Loucy (cell line): ENCODE measurements around the gene ALDH3A2.

ENCODE experiments used
- H2AFZ ChIP-seq: fragments of 200-600 bp; sonication (generic); 2 replicates; pipeline ENCODE4 v1.6.0; 2016; ENCODE audit warnings: antibody characterized with exemption, mild to moderate bottlenecking, low read length, moderate library complexity
- H3F3A ChIP-seq: fragments of 200-600 bp; 2 replicates; pipeline ENCODE4 v1.6.0; 2016; ENCODE audit warnings: antibody characterized with exemption, low read depth, mild to moderate bottlenecking
- H3K27me3 ChIP-seq: fragments of 200-600 bp; sonication (generic); 2 replicates; pipeline ENCODE4 v1.6.1; 2014; ENCODE audit warnings: low read length, mild to moderate bottlenecking; ENCODE audit not compliant: insufficient read depth, poor library complexity, severe bottlenecking
- H3K36me3 ChIP-seq: fragments of 200-600 bp; sonication (generic); 2 replicates; pipeline ENCODE4 v1.6.1; 2016; ENCODE audit warnings: low read length; ENCODE audit not compliant: insufficient read depth
- H3K4me1 ChIP-seq: fragments of 200-600 bp; sonication (generic); 2 replicates; pipeline ENCODE4 v1.5.1; 2014; ENCODE audit warnings: low read length, mild to moderate bottlenecking; ENCODE audit not compliant: insufficient read depth, poor library complexity, severe bottlenecking
- H3K4me2 ChIP-seq: fragments of 200-600 bp; sonication (generic); 2 replicates; pipeline ENCODE4 v1.6.0; 2014; ENCODE audit warnings: antibody characterized with exemption, low read length, low read depth, mild to moderate bottlenecking; ENCODE audit not compliant: poor library complexity, severe bottlenecking
- H3K4me3 ChIP-seq: fragments of 200-600 bp; sonication (generic); 2 replicates; pipeline ENCODE4 v1.5.1; 2014; ENCODE audit warnings: low read length, mild to moderate bottlenecking, mixed read lengths; ENCODE audit not compliant: poor library complexity, severe bottlenecking
- H3K79me2 ChIP-seq: fragments of 200-600 bp; sonication (generic); 2 replicates; pipeline ENCODE4 v1.6.1; 2014; ENCODE audit warnings: low read length; ENCODE audit not compliant: insufficient read depth
- H3K9ac ChIP-seq: fragments of 200-600 bp; sonication (generic); 2 replicates; pipeline ENCODE4 v1.6.0; 2014; ENCODE audit warnings: mild to moderate bottlenecking, low read depth, low read length, moderate library complexity; ENCODE audit not compliant: poor library complexity, severe bottlenecking
- H3K9me2 ChIP-seq: fragments of 200-600 bp; sonication (generic); replicated peaks from 2 replicates; pipeline ENCODE4 v1.6.1; 2016; ENCODE audit warnings: low read depth, low read length, mixed read lengths
- H3K9me3 ChIP-seq: fragments of 200-600 bp; sonication (generic); 2 replicates; pipeline ENCODE4 v1.6.1; 2014; ENCODE audit warnings: mild to moderate bottlenecking, antibody characterized with exemption, low read length, low read depth; ENCODE audit not compliant: insufficient read depth
- H4K20me1 ChIP-seq: fragments of 200-600 bp; sonication (generic); 2 replicates; pipeline ENCODE4 v1.6.0; 2014; ENCODE audit warnings: antibody characterized with exemption, low read length, mild to moderate bottlenecking; ENCODE audit not compliant: insufficient read depth, poor library complexity, severe bottlenecking
- CTCF ChIP-seq: fragments of 200-600 bp; sonication (generic); conservative IDR thresholded peaks from 2 replicates; pipeline ENCODE4 v1.5.1; 2014; ENCODE audit warnings: mild to moderate bottlenecking, antibody characterized with exemption, low read length
- EZH2phosphoT487 ChIP-seq: fragments of 200-600 bp; IDR thresholded peaks from 2 replicates; pipeline ENCODE4 v1.6.1; 2018; ENCODE audit warnings: antibody characterized with exemption, mild to moderate bottlenecking, moderate library complexity, borderline replicate concordance

The ALDH3A2 gene

GRCh38 chr17:19651451-19652238 lies 3.1 kb downstream of the ALDH3A2 start:
- no peaks in the 10 kb centered on the region for H3F3A ChIP-seq
- no peaks in the 10 kb centered on the region for H3K4me1 ChIP-seq
- H3K4me3 ChIP-seq, result no peak overlapping the region
- H4K20me1 ChIP-seq, result no peaks in the 10 kb centered on the region
- H3K9me2 ChIP-seq, result no peaks in the 10 kb centered on the region
- H3K9ac ChIP-seq, result no peak overlapping the region
- H3K9me3 ChIP-seq, result no peaks in the 10 kb centered on the region
- H3K36me3 ChIP-seq, result no peaks in the 10 kb centered on the region
- no peak for TF ChIP-seq CTCF
- no peak for TF ChIP-seq EZH2phosphoT487
- no peak overlapping the region for H3K4me2 ChIP-seq
- H2AFZ ChIP-seq, result no peak overlapping the region
- H3K79me2 ChIP-seq, result no peaks in the 10 kb centered on the region
- no peaks in the 10 kb centered on the region for H3K27me3 ChIP-seq

GRCh38 chr17:19652595-19652994 lies 4.0 kb downstream of the ALDH3A2 start:
- no peak overlapping the region for H3K4me2 ChIP-seq
- no peaks in the 10 kb centered on the region for H3F3A ChIP-seq
- H3K36me3 ChIP-seq, result no peaks in the 10 kb centered on the region
- H3K9ac ChIP-seq, result no peak overlapping the region
- H3K4me3 ChIP-seq, result no peak overlapping the region
- H2AFZ ChIP-seq, result no peak overlapping the region
- H3K27me3 ChIP-seq, result no peaks in the 10 kb centered on the region
- no peaks in the 10 kb centered on the region for H3K9me3 ChIP-seq
- H4K20me1 ChIP-seq, result no peaks in the 10 kb centered on the region
- H3K4me1 ChIP-seq, result no peaks in the 10 kb centered on the region
- H3K9me2 ChIP-seq, result no peaks in the 10 kb centered on the region
- TF ChIP-seq CTCF, result no peak
- no peak for TF ChIP-seq EZH2phosphoT487
- no peaks in the 10 kb centered on the region for H3K79me2 ChIP-seq

- no peaks in the 10 kb centered on the region for H3K27me3 ChIP-seq
- no peaks in the 10 kb centered on the region for H3K79me2 ChIP-seq
- H4K20me1 ChIP-seq, result no peaks in the 10 kb centered on the region
- H3F3A ChIP-seq, result no peaks in the 10 kb centered on the region
- H3K9ac ChIP-seq, result no peak overlapping the region
- H2AFZ ChIP-seq, result no peak overlapping the region
- no peaks in the 10 kb centered on the region for H3K9me2 ChIP-seq
- no peaks in the 10 kb centered on the region for H3K4me1 ChIP-seq
- TF ChIP-seq EZH2phosphoT487 (no peak), CTCF (no peak)
- H3K4me2 ChIP-seq, result no peak overlapping the region
- no peak overlapping the region for H3K4me3 ChIP-seq
- H3K36me3 ChIP-seq, result no peaks in the 10 kb centered on the region
- no peaks in the 10 kb centered on the region for H3K9me3 ChIP-seq
Observed at GRCh38 chr17:19654342-19654886, 5.9 kb downstream of the ALDH3A2 start.
